Vagina (tissue), 2 donors: Measurements from ENCODE around the gene MORC2. TPM values are rescaled to one million over a fixed set of nuclear protein-coding genes. Genes with fewer than 3 reads are reported as not detected.

Source experiments
- DNase-seq, 2 donors: peaks; one replicate each; pipeline ENCODE4 v3.0.0-alpha.2; 2017; ENCODE audit errors: extremely low spot score in 2 of 2
- H3K27ac ChIP-seq: fragments of 200-600 bp; sonication (generic); one replicate; pipeline ENCODE4 v1.5.1; 2019
- H3K27me3 ChIP-seq: fragments of 200-600 bp; sonication (generic); one replicate; pipeline ENCODE4 v1.5.1; 2019
- H3K36me3 ChIP-seq, 2 donors: fragments of 200-600 bp; sonication (generic); one replicate each; pipeline ENCODE4 v1.5.1; 2017 to 2019
- H3K4me1 ChIP-seq: fragments of 200-600 bp; sonication (generic); one replicate; pipeline ENCODE4 v1.5.1; 2019
- H3K4me3 ChIP-seq, 2 donors: fragments of 200-600 bp; sonication (generic); 1 replicate in 1 of 2; 2 replicates in 1 of 2; pipeline ENCODE4 v1.5.1; 2016 to 2019
- H3K9me3 ChIP-seq: fragments of 200-600 bp; sonication (generic); one replicate; pipeline ENCODE4 v1.5.1; 2019
- CTCF ChIP-seq, 3 experiments: fragments of 450-650 bp in 2 of 3; fragments of 200-600 bp in 1 of 3; sonication (generic) in 1 of 3; IDR thresholded peaks; one replicate each; pipeline ENCODE4 v1.5.1; 2017 to 2019; ENCODE audit warnings: antibody characterized with exemption in 3 of 3, mild to moderate bottlenecking in 2 of 3, moderate library complexity in 2 of 3
- POLR2A ChIP-seq, 2 donors: fragments of 450-650 bp; IDR thresholded peaks; one replicate each; pipeline ENCODE4 v1.6.1; 2017; ENCODE audit warnings: antibody characterized with exemption in 2 of 2, mild to moderate bottlenecking in 2 of 2, moderate library complexity in 2 of 2
- POLR2AphosphoS5 ChIP-seq, 2 donors: sonication (generic); formaldehyde crosslinking; IDR thresholded peaks; one replicate each; pipeline ENCODE4 v1.9.0; 2017; ENCODE audit warnings: antibody characterized with exemption in 2 of 2, mild to moderate bottlenecking in 2 of 2, low read depth in 1 of 2; ENCODE audit not compliant: insufficient read depth in 1 of 2
- intact Hi-C: fragments of 100-400 bp; cut with DNase I; formaldehyde crosslinking; loops from one replicate; pipeline ENCODE4 v1.15.1; 2023
- total RNA-seq: library from RNA; depleted of rRNA; stranded (reverse); fragments of >200 nt; gene quantifications from one replicate; pipeline ENCODE4 v1.2.3, GENCODE V29; 2016

Gene MORC2
- total RNA-seq, 1 donor from 2014 or later = 18.4 TPM

DNA sequence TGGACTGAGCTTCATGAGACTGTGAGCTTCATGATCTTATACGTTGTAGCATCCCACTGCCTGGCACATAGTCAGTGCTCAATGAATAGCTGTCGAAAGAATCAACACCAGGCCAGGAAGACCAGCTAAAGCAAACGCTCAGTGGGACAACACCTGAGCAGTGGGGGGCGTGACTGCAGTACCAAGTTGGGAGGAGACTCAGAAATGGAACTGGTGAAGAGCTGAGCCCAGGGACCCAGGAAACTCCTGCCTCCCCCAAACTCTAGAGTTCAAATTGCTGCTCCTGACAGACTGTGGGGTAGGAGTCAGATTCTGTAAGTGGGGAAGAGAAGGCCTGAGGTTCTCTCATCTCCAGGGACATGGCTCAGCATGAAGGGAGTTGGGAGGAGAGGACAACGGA lies 59.3 kb downstream of the MORC2 start:
- peak in 1 of 2 donors; percentile 29 for DNase-seq
- intact Hi-C loops = no loop called here

DNA sequence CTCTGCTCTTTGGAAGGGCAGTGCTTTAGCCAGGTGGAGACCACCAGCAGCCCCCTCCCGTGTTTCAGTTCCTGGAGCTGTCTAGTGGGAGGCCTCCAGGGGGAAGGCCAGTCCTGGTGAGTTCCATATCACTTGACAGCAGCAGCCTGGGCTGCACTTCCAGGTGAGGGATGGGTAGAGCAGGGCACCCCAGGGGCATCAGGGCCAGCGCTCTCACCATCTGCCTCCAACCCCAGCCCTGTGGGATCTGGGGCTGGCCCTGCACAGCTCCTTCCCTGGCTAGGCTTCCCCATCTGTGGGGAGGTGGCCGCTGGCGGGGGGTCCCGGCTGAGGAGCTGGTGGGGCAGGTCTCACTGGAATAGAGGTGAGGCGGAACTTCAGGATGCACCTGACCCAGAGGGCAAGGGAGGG lies 60.5 kb downstream of the MORC2 start:
- no peaks in the 10 kb centered on the region for H3K36me3 ChIP-seq
- intact Hi-C loops = no loop called here
- no peaks in the 10 kb centered on the region for H3K4me1 ChIP-seq
- H3K4me3 ChIP-seq = no peak overlapping the region
- H3K27ac ChIP-seq = no peak overlapping the region
- peak in 1 of 2 donors; percentile 42 for DNase-seq
- no peaks in the 10 kb centered on the region for H3K27me3 ChIP-seq
- TF ChIP-seq POLR2A (IDR thresholded peaks at IDR 0.05) = no peak
- no peak for TF ChIP-seq CTCF (IDR thresholded peaks at IDR 0.05)
- no peak for TF ChIP-seq POLR2AphosphoS5 (IDR thresholded peaks at IDR 0.05; ENCODE audit: insufficient read depth in 1 of 2, low read depth in 1 of 2)
- H3K9me3 ChIP-seq = no peaks in the 10 kb centered on the region

More for the DNA sequence above, 59.3 kb downstream of the MORC2 start:
- no peak overlapping the region for H3K4me3 ChIP-seq
- no peaks in the 10 kb centered on the region for H3K27me3 ChIP-seq
- no peaks in the 10 kb centered on the region for H3K9me3 ChIP-seq
- no peaks in the 10 kb centered on the region for H3K4me1 ChIP-seq
- H3K36me3 ChIP-seq = no peaks in the 10 kb centered on the region
- H3K27ac ChIP-seq = no peak overlapping the region
- no peak for TF ChIP-seq POLR2A (IDR thresholded peaks at IDR 0.05)
- no peak for TF ChIP-seq CTCF (IDR thresholded peaks at IDR 0.05)
- no peak for TF ChIP-seq POLR2AphosphoS5 (IDR thresholded peaks at IDR 0.05; ENCODE audit: insufficient read depth in 1 of 2, low read depth in 1 of 2)

DNA sequence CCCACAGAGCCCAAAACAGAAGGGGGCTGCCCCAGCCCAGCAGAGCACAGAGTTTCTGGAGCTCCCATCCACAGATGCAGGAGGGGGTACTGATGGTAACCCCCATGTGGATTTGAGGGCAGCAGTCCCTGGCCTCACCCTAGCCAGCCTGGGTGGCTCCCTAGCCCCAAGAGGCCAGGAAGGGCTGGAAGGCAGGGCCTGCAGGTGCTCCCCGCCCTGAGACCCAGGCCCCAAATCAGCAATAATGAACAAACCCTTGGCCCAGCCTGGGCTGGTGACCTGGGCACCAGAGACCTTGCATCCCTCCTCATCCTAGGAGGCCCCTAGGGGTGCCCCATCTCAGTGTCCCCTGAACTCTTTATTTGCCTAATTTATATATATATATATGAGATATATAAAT lies 61.6 kb downstream of the MORC2 start:
- H3K4me1 ChIP-seq = no peaks in the 10 kb centered on the region
- no peaks in the 10 kb centered on the region for H3K36me3 ChIP-seq
- no peaks in the 10 kb centered on the region for H3K27me3 ChIP-seq
- no peak overlapping the region for H3K27ac ChIP-seq
- TF ChIP-seq POLR2A (IDR thresholded peaks at IDR 0.05) (no peak), CTCF (IDR thresholded peaks at IDR 0.05) (no peak), POLR2AphosphoS5 (IDR thresholded peaks at IDR 0.05; ENCODE audit: insufficient read depth in 1 of 2, low read depth in 1 of 2) (no peak)
- H3K4me3 ChIP-seq = no peak overlapping the region
- no peaks in the 10 kb centered on the region for H3K9me3 ChIP-seq
- intact Hi-C loops = no loop called here
- peak in 1 of 2 donors; percentile 3 for DNase-seq

DNA sequence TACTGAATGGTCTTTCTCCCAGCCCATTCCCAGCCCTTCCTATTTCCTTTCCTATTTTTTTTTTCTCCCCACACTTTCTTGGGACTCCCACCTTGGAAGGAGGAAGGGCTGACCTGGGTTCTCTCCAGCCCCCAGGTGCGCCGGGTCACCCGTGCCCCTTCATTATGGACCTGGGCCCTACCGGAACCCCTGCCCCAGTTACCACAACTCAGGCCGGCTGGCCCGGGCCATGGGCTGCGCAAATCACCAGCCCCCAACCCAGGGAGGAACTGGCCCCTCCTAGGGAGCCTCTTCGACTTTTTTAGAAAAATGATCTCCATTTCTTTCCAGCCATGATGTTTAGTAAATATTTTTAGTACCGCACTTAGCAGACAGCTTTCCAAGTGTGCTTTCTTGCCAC lies 62.2 kb downstream of the MORC2 start:
- Histone ChIP-seq H3K4me3 (no peak overlapping the region), H3K27me3 (no peaks in the 10 kb centered on the region), H3K9me3 (no peaks in the 10 kb centered on the region), H3K36me3 (no peaks in the 10 kb centered on the region), H3K4me1 (no peaks in the 10 kb centered on the region), H3K27ac (no peak overlapping the region)
- no peak for TF ChIP-seq CTCF (IDR thresholded peaks at IDR 0.05)
- no peak for TF ChIP-seq POLR2AphosphoS5 (IDR thresholded peaks at IDR 0.05; ENCODE audit: insufficient read depth in 1 of 2, low read depth in 1 of 2)
- TF ChIP-seq POLR2A (IDR thresholded peaks at IDR 0.05) = no peak
- intact Hi-C loops = no loop called here
- DNase-seq = no peak

- peak in 1 of 2 donors; percentile 74 for DNase-seq
- Histone ChIP-seq H3K27ac (no peak overlapping the region), H3K4me3 (no peak overlapping the region), H3K36me3 (no peaks in the 10 kb centered on the region), H3K9me3 (no peaks in the 10 kb centered on the region), H3K4me1 (no peaks in the 10 kb centered on the region), H3K27me3 (no peaks in the 10 kb centered on the region)
- intact Hi-C loops = no loop called here
- no peak for TF ChIP-seq POLR2A (IDR thresholded peaks at IDR 0.05)
- TF ChIP-seq POLR2AphosphoS5 (IDR thresholded peaks at IDR 0.05; ENCODE audit: insufficient read depth in 1 of 2, low read depth in 1 of 2) = no peak
- TF ChIP-seq CTCF (IDR thresholded peaks at IDR 0.05) = no peak
Measured at GRCh38 chr22:30905696-30906341, 62.8 kb downstream of the MORC2 start.
